Activated T-helper 17 cell treated with anti-CD3 and anti-CD28 coated beads, Interleukin-2, amount 50 U/mL, for 72 hours (primary cell): ENCODE data around the gene ZFPL1. TPM values are rescaled to one million over a fixed set of nuclear protein-coding genes. Genes with fewer than 3 reads are reported as not detected.

ENCODE experiments used
- ATAC-seq: fragments of 150-1000 bp; cut with Tn5 transposase; replicated peaks from 2 replicates; pipeline ENCODE4 v1.10.0; 2021; ENCODE audit warnings: mild to moderate bottlenecking, moderate library complexity
- H3K27ac Mint-ChIP-seq: one replicate; pipeline ENCODE4 v1.8.0; 2022; ENCODE audit warnings: mixed read lengths
- H3K27me3 Mint-ChIP-seq: one replicate; pipeline ENCODE4 v1.8.0; 2022; ENCODE audit warnings: mixed read lengths
- H3K36me3 Mint-ChIP-seq: one replicate; pipeline ENCODE4 v1.8.0; 2022; ENCODE audit warnings: low read depth, mild to moderate bottlenecking, mixed read lengths
- H3K4me1 Mint-ChIP-seq: one replicate; pipeline ENCODE4 v1.8.0; 2022; ENCODE audit warnings: mixed read lengths
- H3K4me3 Mint-ChIP-seq: one replicate; pipeline ENCODE4 v1.8.0; 2022; ENCODE audit warnings: mild to moderate bottlenecking, mixed read lengths
- H3K9me3 Mint-ChIP-seq: one replicate; pipeline ENCODE4 v1.8.0; 2022; ENCODE audit warnings: mixed read lengths
- total RNA-seq, 2 donors: library from RNA; stranded (reverse); gene quantifications; one replicate each; pipeline ENCODE4 v1.2.3, GENCODE V29; 2022

ZFPL1 gene
- total RNA-seq, 2 donors from 2014 or later, result 25.2 to 36.3 TPM

DNA sequence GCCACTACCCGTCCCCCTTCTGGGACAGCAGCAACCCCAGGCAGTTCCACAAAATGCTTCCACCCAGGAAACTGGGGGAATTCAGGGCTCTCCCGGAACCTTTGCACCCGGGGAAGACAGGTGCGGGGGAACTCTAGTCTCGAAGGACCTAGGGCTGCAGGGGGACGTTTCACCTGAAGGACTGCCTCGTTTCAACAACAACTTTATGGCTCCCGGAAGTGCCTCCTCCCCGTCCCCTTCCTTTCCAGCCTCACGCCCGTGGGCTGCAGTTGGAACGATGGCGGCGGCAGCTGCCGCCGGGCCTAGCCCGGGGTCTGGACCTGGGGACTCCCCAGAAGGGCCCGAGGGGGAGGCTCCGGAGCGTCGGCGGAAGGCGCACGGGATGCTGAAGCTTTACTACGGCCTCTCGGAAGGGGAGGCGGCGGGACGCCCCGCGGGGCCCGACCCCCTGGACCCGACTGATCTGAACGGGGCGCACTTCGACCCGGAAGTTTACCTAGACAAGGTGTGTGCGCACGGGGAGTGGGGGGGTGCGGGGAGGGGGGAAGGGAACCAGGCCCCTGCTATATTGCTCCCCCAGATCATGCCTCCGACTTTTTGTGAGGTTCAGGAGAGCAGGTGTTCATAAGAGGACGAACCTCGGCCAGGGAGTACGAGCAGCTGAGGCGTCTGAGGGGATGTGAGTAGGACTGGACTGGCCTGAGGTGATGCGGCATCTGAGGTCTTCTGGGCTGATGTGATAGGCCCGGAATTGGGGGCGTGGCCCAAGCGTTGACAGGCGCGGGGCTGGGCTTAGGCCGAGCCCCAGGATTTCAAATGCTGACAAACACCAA, 12.2 kb downstream of the ZFPL1 start, which contains the start of gene VPS51:
Gene VPS51, plus strand, starts transcription at position 241 of the 833 bp plus-strand sequence. Its CDS starts 37 bp downstream, at position 278.
- Mint-ChIP-seq H3K27me3 (no peaks in the 10 kb centered on the region), H3K4me1 (peaks cover 13% of the 10 kb centered on the region), H3K27ac (peak within 1 kb of the TSS; percentile 88), H3K36me3 (peaks cover 25% of the 10 kb centered on the region), H3K9me3 (no peaks in the 10 kb centered on the region), H3K4me3 (peak within 1 kb of the TSS; percentile 84)
- ATAC-seq, result peak; percentile 100

DNA sequence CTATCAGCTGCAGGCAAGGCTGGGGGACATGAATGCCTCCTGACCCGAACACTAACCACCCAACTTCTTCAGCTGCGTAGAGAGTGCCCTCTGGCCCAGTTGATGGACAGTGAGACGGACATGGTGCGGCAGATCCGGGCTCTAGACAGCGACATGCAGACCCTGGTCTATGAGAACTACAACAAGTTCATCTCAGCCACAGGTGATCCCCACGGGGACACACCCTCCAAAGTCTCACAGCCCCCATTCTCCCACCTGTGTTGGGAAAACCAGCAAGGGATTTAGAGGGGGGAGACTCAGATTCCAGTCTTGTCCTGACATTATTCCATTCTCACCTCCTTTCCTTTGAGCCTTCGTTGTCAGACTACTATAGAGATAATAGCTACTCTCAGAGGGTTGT, 12.9 kb downstream of the ZFPL1 start:
- peak; percentile 0 for ATAC-seq
- Mint-ChIP-seq H3K4me3 (peak overlapping the region; percentile 84), H3K9me3 (no peaks in the 10 kb centered on the region), H3K36me3 (peaks cover 25% of the 10 kb centered on the region), H3K27ac (peak overlapping the region; percentile 88), H3K4me1 (peaks cover 13% of the 10 kb centered on the region), H3K27me3 (no peaks in the 10 kb centered on the region)

DNA sequence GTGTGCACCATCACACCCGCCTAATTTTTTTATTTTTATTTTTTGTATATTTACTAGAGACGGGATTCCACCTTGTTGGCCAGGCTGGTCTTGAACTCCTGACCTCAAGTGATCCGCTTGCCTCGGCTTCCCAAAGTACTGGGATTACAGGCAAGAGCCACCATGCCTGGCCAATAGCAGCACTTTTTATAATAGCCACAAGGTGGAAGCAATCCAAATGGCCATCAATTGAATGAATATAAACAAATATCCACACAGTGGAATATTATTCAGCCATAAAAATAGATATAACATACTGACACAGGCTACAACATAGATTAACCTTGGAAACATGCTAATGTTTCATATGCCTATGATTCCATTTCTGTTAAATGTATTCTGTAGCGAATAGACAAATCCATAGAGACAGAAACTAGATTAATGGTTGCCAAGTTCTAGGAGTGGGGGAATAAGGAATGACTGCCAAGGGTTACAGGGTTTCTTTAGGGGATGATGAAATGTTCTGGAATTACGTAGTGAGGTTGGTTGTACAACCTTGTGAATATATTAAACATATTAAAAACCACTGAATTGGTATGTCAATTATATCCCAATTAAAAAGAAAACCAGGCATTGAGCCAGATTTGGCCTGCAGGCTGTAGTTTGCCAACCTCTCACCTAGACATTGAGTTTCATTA, 16.8 kb downstream of the ZFPL1 start:
- Mint-ChIP-seq H3K4me3 (no peak overlapping the region), H3K9me3 (no peaks in the 10 kb centered on the region), H3K27me3 (no peaks in the 10 kb centered on the region), H3K36me3 (peaks cover 55% of the 10 kb centered on the region), H3K4me1 (peaks cover 11% of the 10 kb centered on the region), H3K27ac (no peak overlapping the region)
- no peak for ATAC-seq

DNA sequence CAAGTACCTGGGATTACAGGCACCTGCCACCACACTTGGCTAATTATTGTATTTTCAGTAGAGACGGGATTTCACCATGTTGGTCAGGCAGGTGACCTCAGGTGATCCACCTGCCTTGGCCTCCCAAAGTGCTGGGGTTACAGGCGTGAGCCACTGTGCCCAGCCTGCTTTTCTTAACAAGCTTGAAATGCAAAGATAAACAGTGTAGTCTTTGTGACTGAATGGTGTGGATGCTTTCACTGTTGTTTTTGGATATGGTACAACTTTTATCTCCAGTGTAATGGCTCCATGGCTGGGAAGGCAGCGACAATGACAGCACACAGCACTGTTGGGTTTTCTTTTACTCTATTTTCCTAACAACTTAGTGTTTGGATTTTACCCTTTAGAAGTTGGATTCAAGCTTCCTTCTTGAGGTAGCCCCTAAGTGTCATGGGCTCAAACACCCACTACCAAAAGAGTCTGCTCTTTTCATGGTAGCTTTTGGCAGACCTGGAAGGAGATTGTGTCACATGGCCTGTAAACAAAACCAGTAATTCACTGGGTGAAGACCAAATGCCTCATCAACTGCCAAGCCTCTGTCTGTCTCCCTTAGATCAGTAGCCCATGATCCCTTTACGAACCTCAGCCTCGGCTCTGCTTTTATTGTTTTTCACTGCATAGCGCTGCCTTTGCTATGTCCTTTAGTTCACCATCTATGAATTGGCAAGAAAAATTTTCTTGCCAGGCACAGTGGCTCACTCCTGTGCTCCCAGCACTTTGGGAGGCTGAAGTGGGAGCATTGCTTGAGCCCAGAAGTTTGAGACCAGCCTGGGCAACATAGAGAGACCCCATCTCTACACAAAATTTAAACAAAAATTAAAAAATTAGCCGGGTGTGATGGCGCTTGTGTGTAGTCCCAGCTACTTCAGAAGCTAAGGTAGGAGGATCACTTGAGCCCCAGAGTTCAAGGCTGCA, 18.4 kb downstream of the ZFPL1 start:
- Mint-ChIP-seq H3K36me3 (peaks cover 63% of the 10 kb centered on the region), H3K9me3 (no peaks in the 10 kb centered on the region), H3K27ac (no peak overlapping the region), H3K4me1 (peaks cover 13% of the 10 kb centered on the region), H3K4me3 (no peak overlapping the region), H3K27me3 (no peaks in the 10 kb centered on the region)
- ATAC-seq, result no peak

DNA sequence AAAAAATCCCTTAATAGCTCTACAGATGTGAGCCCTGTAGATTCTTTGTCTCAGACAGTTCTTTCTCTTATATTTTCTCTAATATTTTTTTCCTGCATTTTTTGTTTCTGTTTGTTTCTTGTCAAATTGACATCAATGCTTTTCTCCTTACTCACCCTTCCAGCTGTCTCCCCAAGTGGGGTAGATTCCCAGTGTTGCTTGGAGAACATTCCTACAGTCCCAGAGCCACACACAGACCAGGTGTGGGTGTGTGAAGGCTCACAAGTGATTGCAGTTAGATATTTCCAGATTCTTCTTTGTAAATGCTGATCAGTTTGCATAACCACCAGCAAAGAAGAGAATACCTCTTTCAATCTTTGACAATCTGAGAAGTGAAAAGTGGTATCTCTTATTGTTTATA, 19.5 kb downstream of the ZFPL1 start:
- peaks cover 53% of the 10 kb centered on the region for H3K36me3 Mint-ChIP-seq
- peak overlapping the region; percentile 78 for H3K27ac Mint-ChIP-seq
- ATAC-seq, result no peak
- H3K4me3 Mint-ChIP-seq, result no peak overlapping the region
- H3K4me1 Mint-ChIP-seq, result peaks cover 9% of the 10 kb centered on the region
- H3K27me3 Mint-ChIP-seq, result no peaks in the 10 kb centered on the region
- no peaks in the 10 kb centered on the region for H3K9me3 Mint-ChIP-seq

DNA sequence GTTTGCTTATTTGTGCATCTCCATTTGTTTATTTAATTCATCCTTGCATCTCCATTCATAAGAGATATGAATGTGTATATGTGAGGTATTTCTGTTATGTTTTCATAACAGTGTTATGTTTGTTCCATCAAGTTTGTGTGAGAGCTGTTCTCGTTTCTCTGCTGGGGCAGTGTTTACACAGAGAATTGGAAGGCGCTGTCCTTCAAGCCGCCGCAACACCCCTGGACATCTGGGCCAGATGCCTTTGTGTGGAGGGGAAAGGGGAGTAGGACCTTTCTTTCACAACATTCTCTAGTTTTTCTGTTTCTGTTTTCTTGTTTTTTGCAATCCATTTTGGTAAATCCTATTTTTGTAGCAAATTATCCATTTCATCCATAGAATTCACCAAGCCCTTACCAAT, 20.6 kb downstream of the ZFPL1 start:
- Mint-ChIP-seq H3K4me3 (no peak overlapping the region), H3K27ac (peak overlapping the region; percentile 78), H3K9me3 (no peaks in the 10 kb centered on the region), H3K36me3 (peaks cover 44% of the 10 kb centered on the region), H3K27me3 (no peaks in the 10 kb centered on the region), H3K4me1 (peaks cover 4% of the 10 kb centered on the region)
- ATAC-seq, result no peak

DNA sequence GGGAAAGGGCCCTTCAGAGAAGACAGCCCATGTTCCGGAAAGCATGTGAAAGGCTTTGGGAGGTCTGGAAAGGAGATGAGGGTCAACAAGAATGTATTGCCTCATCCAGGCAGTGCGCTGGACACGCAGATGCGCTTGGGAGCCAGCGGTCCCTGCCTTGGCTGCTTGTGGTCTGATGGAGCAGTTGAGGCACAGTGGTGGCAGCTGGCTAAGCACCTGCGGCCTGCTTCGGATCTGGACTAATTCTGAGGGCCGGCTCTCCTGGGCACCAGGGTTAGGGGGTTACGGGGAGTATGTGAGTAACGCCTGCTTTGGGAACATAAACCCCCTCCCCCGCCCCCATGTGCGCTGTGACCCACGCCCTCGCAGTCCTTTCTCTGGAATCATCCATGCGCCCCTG, 23.1 kb downstream of the ZFPL1 start:
- ATAC-seq, result no peak

DNA sequence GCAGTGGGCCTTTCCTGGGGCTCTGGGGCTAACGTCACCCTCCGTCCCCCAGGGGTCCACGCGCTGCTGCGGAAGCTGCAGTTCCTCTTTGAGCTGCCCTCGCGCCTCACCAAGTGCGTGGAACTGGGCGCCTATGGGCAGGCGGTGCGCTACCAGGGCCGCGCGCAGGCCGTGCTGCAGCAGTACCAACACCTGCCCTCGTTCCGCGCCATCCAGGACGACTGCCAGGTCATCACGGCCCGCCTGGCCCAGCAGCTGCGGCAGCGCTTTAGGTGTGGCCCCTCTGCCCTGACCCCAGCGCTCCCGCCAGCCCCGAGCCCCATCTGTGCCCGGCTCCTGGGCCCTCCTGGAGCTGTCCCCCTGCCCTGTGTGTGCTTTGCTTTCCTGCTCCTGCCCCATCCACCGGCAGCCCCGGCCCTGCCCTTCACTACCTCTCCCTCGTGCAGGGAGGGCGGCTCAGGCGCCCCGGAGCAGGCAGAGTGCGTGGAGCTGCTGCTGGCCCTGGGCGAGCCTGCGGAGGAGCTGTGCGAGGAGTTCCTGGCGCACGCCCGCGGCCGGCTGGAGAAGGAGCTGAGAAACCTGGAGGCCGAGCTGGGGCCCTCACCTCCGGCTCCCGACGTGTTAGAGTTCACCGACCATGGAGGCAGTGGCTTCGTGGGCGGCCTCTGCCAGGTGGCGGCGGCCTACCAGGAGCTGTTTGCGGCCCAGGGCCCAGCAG, 23.9 kb downstream of the ZFPL1 start:
- Mint-ChIP-seq H3K27me3 (no peaks in the 10 kb centered on the region), H3K4me3 (no peak overlapping the region), H3K36me3 (peaks cover 42% of the 10 kb centered on the region), H3K9me3 (no peaks in the 10 kb centered on the region), H3K27ac (no peak overlapping the region), H3K4me1 (peaks cover 4% of the 10 kb centered on the region)
- ATAC-seq, result no peak

More for the DNA sequence above, 23.1 kb downstream of the ZFPL1 start:
- H3K4me3 Mint-ChIP-seq, result no peak overlapping the region
- peaks cover 43% of the 10 kb centered on the region for H3K36me3 Mint-ChIP-seq
- H3K27me3 Mint-ChIP-seq, result no peaks in the 10 kb centered on the region
- H3K4me1 Mint-ChIP-seq, result peaks cover 4% of the 10 kb centered on the region
- H3K9me3 Mint-ChIP-seq, result no peaks in the 10 kb centered on the region
- no peak overlapping the region for H3K27ac Mint-ChIP-seq

DNA sequence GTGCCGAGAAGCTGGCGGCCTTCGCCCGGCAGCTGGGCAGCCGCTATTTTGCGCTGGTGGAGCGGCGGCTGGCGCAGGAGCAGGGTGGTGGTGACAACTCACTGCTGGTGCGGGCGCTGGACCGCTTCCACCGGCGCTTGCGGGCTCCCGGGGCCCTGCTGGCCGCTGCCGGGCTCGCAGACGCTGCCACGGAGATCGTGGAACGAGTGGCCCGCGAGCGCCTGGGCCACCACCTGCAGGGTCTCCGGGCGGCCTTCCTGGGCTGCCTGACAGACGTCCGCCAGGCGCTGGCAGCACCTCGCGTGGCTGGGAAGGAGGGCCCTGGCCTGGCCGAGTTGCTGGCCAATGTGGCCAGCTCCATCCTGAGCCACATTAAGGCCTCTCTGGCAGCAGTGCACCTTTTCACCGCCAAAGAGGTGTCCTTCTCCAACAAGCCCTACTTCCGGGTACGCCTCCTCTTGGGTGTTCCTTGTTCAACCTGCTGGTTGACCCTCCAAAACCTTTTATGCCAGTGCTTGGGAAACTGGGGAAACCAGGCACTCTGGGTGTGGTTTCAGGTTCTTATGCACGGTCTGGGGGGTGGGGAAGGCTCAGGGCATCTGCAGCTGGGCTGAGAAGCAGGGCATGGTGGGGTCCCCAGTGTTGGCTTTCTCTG, 24.6 kb downstream of the ZFPL1 start:
- H3K4me1 Mint-ChIP-seq, result peaks cover 8% of the 10 kb centered on the region
- no peaks in the 10 kb centered on the region for H3K9me3 Mint-ChIP-seq
- H3K36me3 Mint-ChIP-seq, result peaks cover 35% of the 10 kb centered on the region
- no peak for ATAC-seq
- H3K27me3 Mint-ChIP-seq, result no peaks in the 10 kb centered on the region
- no peak overlapping the region for H3K27ac Mint-ChIP-seq
- no peak overlapping the region for H3K4me3 Mint-ChIP-seq

DNA sequence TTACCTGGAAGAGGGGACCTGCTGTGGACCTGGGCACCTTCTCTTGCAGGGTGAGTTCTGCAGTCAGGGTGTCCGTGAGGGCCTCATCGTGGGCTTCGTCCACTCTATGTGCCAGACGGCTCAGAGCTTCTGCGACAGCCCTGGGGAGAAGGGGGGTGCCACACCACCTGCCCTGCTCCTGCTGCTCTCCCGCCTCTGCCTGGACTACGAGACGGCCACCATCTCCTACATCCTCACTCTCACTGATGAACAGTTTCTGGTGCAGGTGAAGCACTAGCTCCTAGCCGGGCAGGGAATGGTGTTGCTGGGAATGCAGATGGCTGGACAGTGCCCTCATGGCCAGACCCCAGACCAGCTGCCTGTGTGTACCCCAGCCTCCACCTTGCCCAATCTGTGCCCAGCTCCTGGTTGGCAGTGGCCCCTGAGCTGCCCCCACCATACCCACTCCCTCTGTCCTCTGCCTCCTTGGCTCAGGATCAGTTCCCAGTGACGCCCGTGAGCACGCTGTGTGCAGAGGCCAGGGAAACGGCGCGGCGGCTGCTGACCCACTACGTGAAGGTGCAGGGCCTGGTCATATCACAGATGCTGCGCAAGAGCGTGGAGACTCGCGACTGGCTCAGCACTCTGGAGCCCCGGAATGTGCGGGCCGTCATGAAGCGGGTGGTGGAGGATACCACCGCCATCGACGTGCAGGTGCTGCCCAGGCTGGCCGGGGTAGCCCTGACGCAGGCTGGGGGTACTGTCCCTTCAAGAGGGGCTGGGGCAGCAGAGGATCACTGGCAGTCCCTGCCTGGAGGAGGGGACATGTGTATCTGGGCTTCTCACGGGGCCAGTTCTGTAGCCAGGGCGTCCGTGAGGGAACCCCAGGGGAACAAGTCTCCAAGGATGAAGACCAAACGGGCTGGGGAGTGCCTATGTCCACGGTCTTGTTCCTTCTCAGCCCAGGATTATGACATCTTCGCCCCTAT, 25.5 kb downstream of the ZFPL1 start:
- no peaks in the 10 kb centered on the region for H3K27me3 Mint-ChIP-seq
- H3K9me3 Mint-ChIP-seq, result no peaks in the 10 kb centered on the region
- peak overlapping the region; percentile 38 for H3K27ac Mint-ChIP-seq
- H3K4me1 Mint-ChIP-seq, result peaks cover 8% of the 10 kb centered on the region
- no peak overlapping the region for H3K4me3 Mint-ChIP-seq
- ATAC-seq, result no peak
- peaks cover 27% of the 10 kb centered on the region for H3K36me3 Mint-ChIP-seq

DNA sequence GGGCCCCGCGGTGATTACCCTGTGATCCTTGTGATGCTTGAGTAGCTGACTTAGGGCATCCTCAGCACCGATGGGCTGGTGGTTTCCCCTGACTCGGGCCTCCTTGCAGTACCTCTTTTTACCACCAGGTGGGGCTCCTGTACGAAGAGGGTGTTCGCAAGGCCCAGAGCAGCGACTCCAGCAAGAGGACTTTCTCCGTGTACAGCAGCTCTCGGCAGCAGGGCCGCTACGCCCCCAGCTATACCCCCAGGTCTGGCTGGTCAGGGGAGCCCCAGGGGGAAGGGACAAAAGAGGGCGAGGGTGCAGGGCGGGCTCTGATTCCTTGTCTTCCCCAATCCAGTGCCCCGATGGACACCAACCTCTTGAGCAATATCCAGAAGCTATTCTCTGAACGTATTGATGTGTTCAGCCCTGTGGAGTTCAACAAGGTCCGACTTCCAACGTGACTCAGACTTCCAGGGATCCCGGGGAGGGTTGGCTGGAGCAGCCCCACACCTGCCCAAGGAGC, 26.4 kb downstream of the ZFPL1 start:
- H3K27me3 Mint-ChIP-seq, result no peaks in the 10 kb centered on the region
- H3K9me3 Mint-ChIP-seq, result no peaks in the 10 kb centered on the region
- H3K4me1 Mint-ChIP-seq, result peaks cover 8% of the 10 kb centered on the region
- peak overlapping the region; percentile 38 for H3K27ac Mint-ChIP-seq
- H3K4me3 Mint-ChIP-seq, result peak overlapping the region; percentile 95
- peaks cover 18% of the 10 kb centered on the region for H3K36me3 Mint-ChIP-seq
- ATAC-seq, result peak; percentile 60

DNA sequence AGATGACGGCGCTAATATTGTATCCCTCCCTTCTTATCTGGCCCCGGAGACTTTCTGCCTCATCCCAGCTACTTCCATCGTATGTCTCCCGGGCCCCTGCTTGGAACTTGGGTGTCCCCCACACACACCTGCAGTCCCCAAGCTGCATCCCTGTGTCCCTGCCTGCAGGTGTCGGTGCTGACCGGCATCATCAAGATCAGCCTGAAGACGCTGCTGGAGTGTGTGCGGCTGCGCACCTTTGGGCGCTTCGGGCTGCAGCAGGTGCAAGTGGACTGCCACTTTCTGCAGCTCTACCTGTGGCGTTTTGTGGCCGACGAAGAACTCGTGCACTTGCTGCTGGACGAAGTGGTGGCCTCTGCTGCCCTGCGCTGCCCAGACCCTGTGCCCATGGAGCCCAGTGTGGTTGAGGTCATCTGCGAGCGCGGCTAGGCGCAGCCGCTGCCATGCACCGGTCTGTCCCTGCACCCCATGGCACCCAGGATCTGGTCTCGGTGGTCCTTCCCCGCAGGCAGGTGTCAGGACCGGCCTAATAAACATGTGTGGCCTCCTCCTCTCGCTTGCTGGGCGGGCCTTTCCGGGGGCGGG, 27.2 kb downstream of the ZFPL1 start:
- Mint-ChIP-seq H3K9me3 (no peaks in the 10 kb centered on the region), H3K4me3 (peak overlapping the region; percentile 95), H3K27me3 (no peaks in the 10 kb centered on the region), H3K36me3 (peaks cover 10% of the 10 kb centered on the region), H3K27ac (peak overlapping the region; percentile 94), H3K4me1 (peaks cover 5% of the 10 kb centered on the region)
- ATAC-seq, result no peak
